Left cardiac atrium (tissue), 4 donors: ENCODE data around the gene SETD2. TPM values are rescaled to one million over a fixed set of nuclear protein-coding genes. Genes with fewer than 3 reads are reported as not detected.

ENCODE experiments used
- ATAC-seq, 2 donors: fragments of 200-7000 bp; cut with Tn5 transposase; one replicate each; pipeline ENCODE4 v1.9.1; 2020; ENCODE audit warnings: mild to moderate bottlenecking in 2 of 2, moderate library complexity in 2 of 2
- DNase-seq: peaks from one replicate; pipeline ENCODE4 v3.0.0-alpha.2; 2020
- intact Hi-C, 2 donors: fragments of 100-400 bp; cut with DNase I; formaldehyde crosslinking; loops; one replicate each; pipeline versions ENCODE4 v1.14.1 to v1.15.1; 2022 to 2023
- total RNA-seq, 2 donors: library from RNA; stranded (reverse); fragmentation: NEBNext Ultra II Directional; extraction: Animal tissue kit (Norgen Biotek cat#: 25700); gene quantifications; one replicate each; pipeline ENCODE4 v1.2.1, GENCODE V29; 2021
- donor health status: DM: no; HTN: yes; CAD: no.
- donor health status: DM: no; HTN: yes; CAD: no; lungs with severe emphysema.
- donor health status: DM: yes; HTN: yes; CAD: no.
- donor health status: Dilated cardiomyopathy.

Gene SETD2
- total RNA-seq, 2 donors from 2014 or later = 24.8 to 31.3 TPM

DNA sequence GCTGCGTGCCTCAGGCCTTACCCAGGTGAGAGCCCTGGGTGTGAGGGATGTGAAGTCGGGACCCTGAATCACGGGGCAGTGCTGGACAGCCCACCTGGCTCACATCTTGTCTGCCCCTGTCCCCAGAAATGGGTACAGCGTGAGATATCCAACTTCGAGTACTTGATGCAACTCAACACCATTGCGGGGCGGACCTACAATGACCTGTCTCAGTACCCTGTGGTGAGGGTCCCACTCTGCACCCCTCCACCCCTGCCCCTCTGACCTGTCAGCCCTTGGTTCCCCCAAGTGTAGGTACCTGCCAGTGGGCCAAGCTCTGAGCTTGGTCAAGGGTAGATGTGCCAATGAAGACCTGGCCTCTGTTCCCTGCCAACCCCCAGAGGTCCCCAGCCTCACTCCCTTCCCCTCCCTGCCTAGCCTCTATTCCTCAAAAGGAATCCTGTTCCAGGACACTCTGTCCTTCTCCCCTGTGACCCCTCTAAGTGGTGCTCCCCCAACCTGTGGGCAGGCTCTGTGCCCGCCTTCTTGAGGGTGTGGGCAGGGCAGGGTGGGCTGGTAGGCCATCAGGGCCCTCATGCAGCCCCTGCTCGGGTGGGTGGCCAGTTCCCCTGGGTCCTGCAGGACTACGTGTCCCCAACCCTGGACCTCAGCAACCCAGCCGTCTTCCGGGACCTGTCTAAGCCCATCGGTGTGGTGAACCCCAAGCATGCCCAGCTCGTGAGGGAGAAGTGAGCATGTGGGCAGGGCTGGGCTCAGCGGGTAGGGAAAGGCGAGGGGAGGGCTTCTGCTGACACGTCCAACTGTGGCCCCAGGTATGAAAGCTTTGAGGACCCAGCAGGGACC, 159.3 kb downstream of the SETD2 start:
- no peak for ATAC-seq
- intact Hi-C loops = loop anchor here (5.0 to 10.0 kb wide), 2 partner anchors 82 to 300 kb away; partner anchors contain the start of gene TMIE (in 1 of the 2)
- DNase-seq = no peak

DNA sequence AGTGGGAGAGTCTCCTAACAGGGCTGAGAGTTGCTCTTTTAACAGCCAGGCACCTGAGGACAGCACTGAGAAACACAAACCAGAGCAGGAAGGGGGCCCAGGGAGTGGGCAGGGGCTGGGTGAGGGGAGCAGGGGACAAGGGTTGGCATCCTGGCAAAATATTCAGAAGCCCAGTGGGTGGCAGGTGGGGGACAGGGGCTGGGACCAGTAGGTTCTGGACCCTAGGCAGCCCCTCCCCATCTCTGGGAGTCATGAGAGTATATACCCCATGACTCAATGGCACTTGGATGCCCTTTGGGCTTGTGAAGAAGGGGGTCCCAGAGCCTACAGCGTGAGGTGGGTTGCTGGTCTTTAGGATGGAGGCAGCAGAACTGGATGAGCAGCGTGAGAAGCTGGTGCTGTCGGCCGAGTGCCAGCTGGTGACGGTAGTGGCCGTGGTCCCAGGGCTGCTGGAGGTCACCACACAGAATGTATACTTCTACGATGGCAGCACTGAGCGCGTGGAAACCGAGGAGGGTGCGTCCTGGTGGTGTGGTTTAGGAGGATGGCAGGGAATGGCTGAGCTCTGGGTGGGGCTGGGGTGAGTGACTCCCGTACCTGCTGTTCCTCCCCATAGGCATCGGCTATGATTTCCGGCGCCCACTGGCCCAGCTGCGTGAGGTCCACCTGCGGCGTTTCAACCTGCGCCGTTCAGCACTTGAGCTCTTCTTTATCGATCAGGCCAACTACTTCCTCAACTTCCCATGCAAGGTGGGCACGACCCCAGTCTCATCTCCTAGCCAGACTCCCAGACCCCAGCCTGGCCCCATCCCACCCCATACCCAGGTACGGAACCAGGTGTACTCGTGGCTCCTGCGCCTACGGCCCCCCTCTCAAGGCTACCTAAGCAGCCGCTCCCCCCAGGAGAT, 160.2 kb downstream of the SETD2 start:
- ATAC-seq (no peak), DNase-seq (no peak)
- intact Hi-C loops = loop anchor here (5.0 to 10.0 kb wide), 2 partner anchors 81 to 299 kb away; partner anchors contain the start of gene TMIE (in 1 of the 2)

DNA sequence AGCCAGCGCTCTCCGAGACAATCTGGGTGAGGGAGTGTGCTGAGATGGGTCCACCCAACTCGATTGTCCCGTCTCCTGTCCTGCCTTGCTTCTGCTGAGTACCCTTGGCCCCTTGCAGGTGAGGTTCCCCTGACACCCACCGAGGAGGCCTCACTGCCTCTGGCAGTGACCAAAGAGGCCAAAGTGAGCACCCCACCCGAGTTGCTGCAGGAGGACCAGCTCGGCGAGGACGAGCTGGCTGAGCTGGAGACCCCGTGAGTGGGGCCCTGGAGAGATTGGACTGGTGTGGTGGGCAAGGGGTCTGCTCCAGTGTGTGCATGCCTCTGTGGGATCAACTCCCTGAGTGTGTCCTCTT, 160.9 kb downstream of the SETD2 start:
- ATAC-seq (no peak), DNase-seq (no peak)
- intact Hi-C loops = loop anchor here (5.0 to 10.0 kb wide), 2 partner anchors 81 to 298 kb away; partner anchors contain the start of gene TMIE (in 1 of the 2)

DNA sequence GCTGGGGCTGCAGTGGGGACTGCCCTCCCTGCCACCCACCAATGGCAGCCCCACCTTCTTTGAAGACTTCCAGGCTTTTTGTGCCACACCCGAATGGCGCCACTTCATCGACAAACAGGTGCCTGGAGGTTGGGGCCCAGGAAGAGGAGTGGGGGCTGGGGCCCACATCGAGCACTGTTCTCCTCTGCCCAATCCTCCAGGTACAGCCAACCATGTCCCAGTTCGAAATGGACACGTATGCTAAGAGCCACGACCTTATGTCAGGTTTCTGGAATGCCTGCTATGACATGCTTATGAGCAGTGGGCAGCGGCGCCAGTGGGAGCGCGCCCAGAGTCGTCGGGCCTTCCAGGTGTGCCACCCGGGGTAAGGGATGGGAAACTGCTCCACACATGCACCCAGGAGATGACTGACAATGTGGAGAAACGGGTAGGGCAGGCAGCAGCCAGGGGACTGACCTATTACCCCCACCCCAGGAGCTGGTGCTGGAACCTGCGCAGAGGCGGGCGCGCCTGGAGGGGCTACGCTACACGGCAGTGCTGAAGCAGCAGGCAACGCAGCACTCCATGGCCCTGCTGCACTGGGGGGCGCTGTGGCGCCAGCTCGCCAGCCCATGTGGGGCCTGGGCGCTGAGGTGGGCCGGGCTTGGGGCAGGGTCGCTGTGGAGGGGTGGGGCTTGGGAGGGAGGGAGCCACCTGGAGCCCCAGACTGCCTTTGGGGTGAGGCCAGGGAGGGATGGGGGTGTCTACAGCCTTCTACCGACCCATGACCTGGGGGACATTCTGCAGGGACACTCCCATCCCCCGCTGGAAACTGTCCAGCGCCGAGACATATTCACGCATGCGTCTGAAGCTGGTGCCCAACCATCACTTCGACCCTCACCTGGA, 161.5 kb downstream of the SETD2 start:
- intact Hi-C loops = loop anchor here (5.0 to 10.0 kb wide), 2 partner anchors 80 to 298 kb away; partner anchors contain the start of gene TMIE (in 1 of the 2)
- DNase-seq (peak; percentile 22), ATAC-seq (no peak)

DNA sequence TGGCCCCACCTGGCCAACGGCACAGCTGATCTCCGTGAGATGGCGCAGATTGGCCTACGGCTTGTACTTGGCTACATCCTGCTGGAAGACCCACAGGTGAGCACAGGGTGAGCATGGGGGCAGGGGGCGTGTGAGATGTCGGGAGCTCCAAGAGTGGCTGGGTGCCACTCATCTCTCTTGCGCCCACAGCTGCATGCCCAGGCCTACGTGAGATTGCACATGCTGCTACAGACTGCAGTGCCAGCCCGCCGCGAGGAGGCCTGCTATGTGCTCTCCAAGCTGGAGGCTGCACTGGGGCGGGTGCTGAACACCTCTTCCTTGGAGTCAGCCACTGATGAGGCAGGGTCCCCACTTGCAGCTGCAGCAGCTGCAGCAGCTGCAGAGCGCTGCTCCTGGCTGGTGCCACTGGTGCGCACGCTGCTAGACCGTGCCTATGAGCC, 162.2 kb downstream of the SETD2 start:
- DNase-seq (peak; percentile 15), ATAC-seq (no peak)
- intact Hi-C loops = loop anchor here (5.0 to 10.0 kb wide), 2 partner anchors 79 to 297 kb away; partner anchors contain the start of gene TMIE (in 1 of the 2)

DNA sequence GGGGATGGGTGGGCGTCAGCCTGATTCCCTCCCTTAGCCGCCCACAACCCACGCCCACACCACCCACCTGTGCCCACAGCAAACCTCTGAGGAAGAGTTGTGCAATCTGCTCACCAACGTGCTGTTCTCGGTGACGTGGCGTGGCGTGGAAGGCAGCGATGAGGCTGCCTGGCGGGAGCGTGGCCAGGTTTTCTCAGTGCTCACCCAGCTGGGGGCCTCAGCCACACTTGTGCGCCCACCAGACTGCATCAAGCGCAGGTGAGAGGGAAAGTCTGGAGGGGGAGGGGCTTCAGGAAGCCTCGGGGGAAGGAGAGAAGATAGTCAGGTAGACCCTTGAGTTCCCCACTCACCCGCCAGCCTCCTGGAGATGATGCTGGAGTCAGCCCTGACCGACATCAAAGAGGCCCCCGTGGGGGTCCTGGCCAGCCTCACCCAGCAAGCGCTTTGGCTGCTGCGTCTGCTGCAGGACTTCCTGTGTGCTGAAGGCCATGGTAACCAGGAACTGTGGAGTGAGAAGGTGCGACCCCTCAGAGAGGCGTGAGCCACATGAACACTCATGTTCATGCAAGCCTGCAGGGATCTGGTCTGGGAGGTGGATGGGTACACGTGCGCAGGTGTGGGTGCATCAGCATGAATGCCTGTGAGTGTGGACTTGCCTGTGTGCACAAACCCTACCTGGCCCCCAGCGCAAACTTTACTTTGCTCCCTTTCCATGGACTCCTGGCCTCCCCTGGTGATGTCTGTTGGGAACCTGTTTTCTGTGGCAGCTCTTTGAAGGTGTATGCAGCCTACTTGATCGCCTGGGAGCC, 162.8 kb downstream of the SETD2 start:
- DNase-seq (peak; percentile 13), ATAC-seq (no peak)
- intact Hi-C loops = loop anchor here (5.0 to 10.0 kb wide), 2 partner anchors 79 to 296 kb away; partner anchors contain the start of gene TMIE (in 1 of the 2)

DNA sequence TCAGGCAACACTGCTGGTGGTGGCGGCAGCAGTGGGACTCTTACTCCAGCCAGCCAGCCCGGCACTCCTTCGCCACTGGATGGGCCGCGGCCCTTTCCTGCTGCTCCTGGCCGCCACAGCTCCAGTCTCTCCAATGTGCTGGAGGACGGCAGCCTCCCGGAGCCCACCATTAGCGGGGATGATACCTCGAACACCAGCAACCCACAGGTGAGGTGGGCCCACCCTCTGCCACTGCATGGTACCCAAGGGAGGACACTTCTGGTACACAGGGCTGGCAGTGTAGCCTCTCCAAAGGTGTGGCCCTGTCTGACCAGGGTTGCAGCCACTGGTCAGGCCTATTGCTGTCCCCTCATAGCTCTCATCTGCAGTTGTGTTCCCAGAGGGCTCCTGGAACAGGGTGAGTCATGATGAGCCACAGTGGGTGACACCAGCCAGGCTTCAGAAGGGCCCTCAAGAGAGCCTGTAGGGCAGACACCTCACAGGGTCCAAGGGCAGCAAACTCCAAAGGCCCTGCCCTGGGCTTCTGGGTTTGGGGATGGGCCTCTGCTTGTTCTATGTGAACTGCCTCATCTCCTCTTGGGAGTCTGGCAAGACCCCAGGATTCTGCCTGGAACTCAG, 163.6 kb downstream of the SETD2 start:
- DNase-seq (peak; percentile 14), ATAC-seq (peak in 1 of 2 donors; percentile 13)
- intact Hi-C loops = loop anchor here (5.0 to 10.0 kb wide), 2 partner anchors 78 to 296 kb away; partner anchors contain the start of gene TMIE (in 1 of the 2)

DNA sequence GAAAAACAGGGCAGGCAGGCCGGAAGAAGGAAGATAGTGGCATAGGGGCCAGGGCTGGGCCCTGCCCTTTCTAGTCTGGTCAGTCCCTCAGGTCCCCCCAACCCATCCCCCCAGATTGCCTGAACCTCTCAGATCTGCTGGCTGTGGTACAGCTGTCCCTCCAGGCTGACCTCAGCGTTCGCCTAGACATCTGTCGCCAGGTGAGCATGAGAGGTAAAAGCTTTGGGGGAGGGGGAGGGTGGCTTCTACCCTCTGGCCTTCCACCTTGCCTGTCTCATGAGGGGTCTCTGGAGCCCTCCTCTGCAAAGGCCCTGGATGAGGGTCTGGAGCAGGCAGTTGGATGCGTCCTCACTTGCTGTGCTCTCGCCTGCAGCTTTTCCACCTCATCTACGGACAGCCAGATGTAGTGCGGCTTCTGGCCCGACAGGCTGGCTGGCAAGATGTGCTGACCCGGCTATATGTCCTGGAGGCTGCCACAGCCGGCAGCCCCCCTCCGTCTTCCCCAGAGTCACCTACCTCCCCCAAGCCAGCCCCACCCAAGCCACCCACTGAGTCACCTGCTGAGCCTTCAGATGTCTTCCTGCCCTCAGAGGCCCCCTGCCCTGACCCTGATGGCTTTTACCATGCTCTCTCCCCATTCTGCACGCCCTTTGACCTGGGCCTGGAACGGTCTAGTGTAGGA, 164.3 kb downstream of the SETD2 start:
- intact Hi-C loops = loop anchor here (5.0 to 10.0 kb wide), 2 partner anchors 77 to 295 kb away; partner anchors contain the start of gene TMIE (in 1 of the 2)
- ATAC-seq (no peak), DNase-seq (peak; percentile 17)

DNA sequence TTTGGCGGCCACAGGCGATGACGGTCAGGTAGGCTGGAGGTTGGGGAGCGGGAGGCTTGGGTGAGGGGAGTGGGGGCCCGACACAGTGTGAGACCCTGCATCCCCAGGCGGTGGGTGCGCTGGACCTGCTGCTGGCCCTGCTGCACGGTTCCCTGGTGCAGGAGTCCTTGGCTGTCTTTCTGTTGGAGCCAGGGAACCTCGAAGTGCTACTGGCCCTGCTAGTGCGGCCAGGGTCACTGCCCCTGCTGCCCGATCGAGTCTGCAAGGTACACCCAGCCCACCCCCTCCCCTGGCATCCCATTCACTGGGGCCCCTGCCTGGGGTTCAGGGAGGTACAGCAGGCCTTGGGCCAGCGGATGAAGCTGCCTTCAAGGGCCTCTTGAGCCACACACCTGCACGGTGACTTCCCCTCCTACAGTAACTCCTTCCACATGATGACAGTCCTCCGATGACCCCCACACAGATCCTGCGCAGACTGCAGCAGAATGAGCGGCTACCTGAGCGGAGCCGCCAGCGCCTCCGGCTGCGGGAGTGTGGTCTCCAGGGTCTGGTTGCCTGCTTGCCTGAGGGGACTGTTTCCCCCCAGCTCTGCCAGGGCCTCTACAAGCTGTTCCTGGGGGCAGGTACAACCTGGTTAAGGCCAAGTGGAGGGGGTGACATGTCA, 164.9 kb downstream of the SETD2 start:
- ATAC-seq (no peak), DNase-seq (peak; percentile 13)
- intact Hi-C loops = loop anchor here in 1 of 2 donors (1.0 kb wide), 1 partner anchor 77 kb away; no protein-coding TSS in a partner anchor

DNA sequence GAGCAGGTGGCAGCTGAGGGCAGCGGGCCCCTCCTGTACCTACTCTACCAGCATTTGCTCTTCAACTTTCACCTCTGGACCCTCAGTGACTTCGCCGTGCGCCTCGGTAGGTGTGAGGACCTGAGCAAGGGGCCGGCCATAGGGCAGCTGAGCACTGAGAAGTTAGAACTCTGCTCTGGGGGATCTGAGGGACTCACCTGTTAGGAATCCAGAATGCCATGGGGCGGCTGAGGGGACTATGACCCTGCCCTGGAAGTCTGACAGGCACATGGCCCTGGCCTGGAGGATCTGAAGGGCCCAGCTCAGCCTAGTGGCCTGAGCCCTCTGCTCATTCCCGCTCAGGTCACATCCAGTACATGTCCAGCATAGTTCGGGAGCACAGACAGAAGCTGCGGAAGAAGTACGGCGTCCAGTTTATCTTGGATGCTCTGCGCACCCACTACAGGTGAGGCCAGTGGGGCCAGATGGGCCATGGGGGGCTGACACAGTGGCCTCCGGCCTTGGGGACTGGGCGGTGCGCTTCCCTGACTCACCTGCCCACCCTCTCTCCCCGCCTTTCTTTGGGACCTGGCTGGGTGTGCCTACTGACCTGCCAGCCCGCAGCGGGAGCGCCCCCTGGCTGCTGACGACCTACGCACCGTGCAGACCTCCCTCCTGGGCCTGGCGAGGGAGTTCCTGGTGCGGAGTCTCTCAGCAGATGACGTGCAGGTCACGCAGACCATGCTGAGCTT, 165.6 kb downstream of the SETD2 start:
- intact Hi-C loops = loop anchor here in 1 of 2 donors (1.0 kb wide), 1 partner anchor 76 kb away; no protein-coding TSS in a partner anchor
- ATAC-seq (peak; percentile 69 to 81), DNase-seq (peak; percentile 79)

DNA sequence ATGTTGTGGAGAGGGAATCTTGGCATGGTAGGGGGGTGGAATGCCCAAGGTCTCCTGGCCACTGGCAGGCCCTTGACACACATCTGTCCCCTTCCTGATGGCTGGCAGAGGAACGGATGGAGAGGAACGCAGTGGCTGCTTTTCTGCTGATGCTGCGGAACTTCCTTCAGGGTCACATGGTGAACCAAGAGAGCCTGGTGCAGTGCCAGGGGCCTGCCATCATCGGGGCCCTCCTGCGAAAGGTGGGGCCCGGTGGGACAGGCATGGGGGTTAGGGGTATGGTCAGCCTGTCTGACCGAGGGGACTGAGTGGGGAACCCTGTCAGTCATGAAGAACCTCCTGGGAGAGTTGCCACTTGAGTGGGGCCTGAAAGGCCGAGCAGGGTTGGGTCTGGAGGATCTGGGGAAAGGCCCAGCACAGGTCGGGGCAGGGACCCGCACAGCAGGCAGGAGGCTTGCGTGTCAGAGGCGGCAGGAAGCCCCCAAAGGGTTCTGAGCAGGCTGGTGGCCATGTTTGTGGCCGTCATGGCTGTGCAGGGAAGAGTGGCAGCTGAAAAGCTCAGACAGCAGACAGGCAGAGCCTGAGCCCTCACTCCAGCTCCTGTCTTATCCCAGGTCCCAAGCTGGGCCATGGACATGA, 166.3 kb downstream of the SETD2 start:
- DNase-seq = no peak
- intact Hi-C loops = loop anchor here in 1 of 2 donors (1.0 kb wide), 1 partner anchor 75 kb away; no protein-coding TSS in a partner anchor
- ATAC-seq = no peak

DNA sequence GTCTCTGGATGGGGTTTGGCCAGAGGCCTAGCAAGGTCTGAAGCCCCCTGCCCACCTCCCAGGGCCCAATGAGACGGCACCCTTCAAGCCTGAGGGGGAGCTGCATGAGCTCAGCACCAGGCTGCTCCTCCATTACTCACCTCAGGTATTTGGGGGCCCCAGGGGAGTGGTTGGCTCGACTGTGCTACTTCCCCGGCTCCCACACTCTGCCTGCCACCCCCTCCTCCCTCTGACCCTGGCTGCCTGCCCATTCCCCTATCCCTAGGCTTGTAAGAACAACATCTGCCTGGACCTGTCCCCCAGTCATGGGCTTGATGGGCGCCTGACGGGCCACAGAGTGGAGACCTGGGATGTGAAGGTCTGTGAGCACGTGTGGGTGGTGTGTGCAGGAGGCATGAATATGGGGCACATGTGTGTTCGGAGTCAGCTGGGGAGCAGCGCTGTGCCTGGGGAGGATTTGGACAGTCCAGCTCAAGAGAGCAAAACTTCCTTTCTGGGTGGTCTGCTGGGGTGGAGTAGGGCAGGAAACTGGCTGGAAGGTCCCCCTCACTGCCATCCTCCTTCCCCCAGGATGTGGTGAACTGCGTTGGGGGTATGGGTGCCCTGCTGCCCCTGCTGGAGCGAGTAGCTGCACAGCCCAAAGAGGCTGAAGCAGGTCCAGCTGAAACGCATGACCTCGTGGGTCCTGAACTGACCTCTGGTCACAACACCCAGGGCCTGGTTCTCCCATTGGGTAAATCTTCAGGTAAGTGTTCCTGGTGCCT, 167.0 kb downstream of the SETD2 start:
- no peak for ATAC-seq
- intact Hi-C loops = no loop called here
- no peak for DNase-seq

DNA sequence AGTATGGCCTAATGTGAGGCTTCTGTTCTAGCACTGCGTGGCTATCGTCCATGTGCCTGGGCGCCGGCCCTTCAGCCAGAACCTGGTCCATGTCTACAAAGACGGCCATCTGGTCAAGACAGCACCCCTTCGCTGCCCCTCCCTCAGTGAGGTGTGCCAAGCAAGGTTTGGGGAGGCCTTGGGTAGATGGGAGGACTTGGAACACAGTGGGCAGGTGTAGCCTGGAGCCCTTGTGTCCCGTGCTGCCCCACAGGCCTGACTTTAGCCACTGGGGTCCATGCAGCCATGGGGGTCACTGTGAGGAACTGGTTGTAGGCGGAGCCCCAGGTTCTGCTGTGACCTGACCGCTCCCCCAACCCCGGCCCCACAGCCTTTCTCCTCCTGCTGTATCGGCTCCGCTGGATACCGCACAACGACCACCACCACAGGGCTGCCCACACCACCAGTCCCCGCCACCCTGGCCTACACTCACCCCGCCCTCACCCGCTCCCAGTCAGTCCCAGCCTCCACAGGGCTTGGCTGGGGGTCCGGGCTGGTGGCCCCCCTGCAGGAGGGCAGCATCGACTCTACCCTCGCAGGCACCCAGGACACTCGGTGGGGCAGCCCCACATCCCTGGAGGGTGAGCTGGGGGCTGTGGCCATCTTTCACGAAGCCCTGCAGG, 167.9 kb downstream of the SETD2 start:
- intact Hi-C loops = no loop called here
- ATAC-seq (no peak), DNase-seq (peak; percentile 23)
